T47D (cell line): ENCODE measurements around the gene ITGA5.
"Not testable (repeated sequence)": the region's sequence is repeated elsewhere in the genome, so short reads cannot be mapped to it uniquely, and the experiment has no call there.

Experiments used
- DNase-seq, 2 experiments: peaks; one replicate each; pipeline versions ENCODE4 v3.0.0 to v3.0.0-alpha.2; 2011 to 2012; ENCODE audit warnings: low read depth in 1 of 2, low spot score in 1 of 2
- JUND ChIP-seq: IDR thresholded peaks from 2 replicates; pipeline ENCODE4 v1.6.1; 2012; ENCODE audit warnings: low read depth
- in situ Hi-C: cut with HindIII; loops from 2 replicates; pipeline ENCODE4 v1.10.0; 2016; ENCODE audit warnings: low sequenced_read_pairs, low pct_unique_long_range_greater_than_20kb

ITGA5 gene

DNA sequence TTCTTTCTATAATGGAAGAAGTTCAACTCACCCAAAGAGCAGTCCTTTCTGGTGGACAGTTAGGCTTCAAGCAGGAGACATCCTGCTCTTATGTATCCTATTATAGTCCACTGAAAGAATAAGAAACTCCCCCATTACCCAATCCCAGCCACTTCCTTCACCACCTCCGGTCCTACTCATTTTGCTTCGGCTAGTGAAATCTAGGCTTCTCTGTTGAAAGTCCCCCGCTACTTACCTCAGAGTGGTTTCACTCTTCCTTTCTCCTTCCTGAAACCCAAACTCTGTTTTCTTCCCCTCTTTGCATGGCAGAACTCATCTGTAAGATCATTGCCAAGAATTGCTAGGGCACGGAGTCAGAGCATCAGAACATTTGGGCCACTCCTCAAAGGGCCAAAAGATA is 54.7 kb downstream of the ITGA5 start, which contains the start of gene GPR84:
Gene GPR84 (minus strand): TSS at position 74 of the 400 bp plus-strand sequence. CDS start 635 bp downstream, outside the sequence.
- in situ Hi-C loops: no loop called here
- DNase-seq: no peak
- no peak for TF ChIP-seq JUND

DNA sequence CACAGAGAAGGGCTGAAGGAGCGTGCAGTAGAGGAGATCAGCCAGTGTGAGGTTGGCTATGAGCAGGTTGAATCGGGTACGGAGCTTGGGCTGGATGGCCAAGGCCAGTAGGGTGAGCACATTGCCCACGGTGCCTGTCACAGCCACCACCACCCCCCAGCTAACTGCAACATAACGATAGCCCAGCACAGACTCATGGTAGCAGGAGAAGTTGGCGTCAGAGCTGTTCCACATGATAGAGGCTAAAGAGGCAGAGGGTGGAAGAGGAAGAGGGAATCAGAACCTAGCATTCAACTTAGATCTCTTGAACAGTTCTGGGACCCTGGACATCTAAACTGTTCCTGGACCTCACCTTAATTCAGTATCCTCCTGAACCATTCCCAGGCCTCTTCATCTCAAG is 55.4 kb downstream of the ITGA5 start:
- DNase-seq: no peak
- TF ChIP-seq JUND: no peak
- in situ Hi-C loops: no loop called here

DNA sequence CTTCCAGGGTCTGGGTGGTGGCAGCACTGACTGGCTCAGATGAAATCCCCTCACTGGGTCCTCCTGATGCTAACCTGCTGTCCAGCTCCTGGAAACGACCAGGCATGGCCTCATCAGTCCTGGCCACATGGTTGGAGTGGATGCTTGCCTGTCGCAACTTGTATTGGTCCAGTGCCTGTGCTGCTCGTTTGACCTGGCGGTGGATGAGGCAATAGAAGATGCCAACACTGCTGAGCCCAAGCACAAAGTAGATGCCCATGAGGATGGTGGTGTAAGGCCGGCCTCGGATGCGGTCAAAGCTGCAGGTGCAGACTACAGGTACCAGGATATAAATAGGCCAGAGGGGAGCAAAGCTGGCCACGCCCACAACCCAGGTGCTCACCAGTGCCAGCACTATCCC is 56.0 kb downstream of the ITGA5 start:
- in situ Hi-C loops: no loop called here
- DNase-seq: no peak
- TF ChIP-seq JUND: no peak

DNA sequence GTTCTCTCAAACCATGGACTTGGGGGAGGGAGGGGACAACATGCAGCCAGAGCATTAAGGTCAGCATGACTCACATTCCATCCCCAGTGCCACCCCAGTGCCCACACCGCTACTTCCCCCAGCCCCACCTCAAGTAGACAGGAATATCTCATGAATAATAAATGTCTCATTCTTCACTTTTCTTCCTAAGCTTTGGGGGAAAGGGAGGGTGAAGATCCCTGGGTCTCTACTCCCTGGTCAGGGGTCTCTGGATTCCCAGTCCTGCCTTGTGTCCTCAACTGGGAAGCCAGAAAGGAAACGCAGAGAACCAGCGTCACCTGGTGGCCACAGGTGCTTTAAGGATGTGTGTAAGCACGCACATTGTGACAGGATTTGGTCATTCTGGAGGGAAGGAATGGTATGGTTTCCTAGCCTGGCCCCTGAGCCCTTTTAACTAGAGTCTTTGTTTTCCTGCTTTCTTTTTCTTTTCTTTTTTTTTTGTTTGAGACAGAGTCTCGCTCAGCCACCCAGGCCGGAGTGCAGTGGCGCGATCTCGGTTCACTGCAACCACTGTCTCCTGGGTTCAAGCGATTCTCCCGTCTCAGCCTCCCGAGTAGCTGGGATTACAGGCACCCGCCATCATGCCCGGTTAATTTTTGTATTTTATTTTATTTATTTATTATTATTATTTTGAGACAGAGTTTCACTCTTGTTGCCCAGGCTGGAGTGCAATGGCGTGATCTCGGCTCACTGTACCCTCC is 58.2 kb downstream of the ITGA5 start:
- no peak for TF ChIP-seq JUND
- peak; percentile 66 to 91 for DNase-seq
- in situ Hi-C loops: no loop called here

DNA sequence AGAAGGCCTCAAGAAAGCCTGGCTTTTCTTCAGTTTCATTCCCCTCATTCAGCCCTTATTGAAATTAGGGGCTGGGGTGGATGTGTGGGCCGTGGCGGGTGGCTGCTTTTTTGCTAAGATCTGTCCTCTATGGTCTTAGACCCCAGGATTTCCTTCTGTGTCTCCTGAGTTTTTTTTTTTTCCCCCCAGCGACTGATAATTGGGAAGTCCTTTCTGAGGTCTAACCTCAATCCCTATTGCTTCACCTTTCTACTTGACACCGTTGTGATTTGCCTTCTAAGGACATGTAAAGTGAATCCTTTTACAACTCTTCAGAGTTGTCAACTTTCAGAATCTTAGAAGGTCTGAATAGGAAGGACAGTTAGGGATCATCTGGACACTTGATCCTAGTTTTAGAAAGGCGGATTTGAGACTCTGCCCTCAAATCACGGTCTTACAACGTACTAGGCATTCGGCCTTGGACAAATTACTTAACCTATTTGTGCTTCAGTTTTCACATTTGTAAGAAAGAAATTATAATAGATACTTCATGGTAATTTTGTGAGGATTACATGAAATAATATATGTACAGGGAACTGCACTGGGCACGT is 59.2 kb downstream of the ITGA5 start:
- DNase-seq: no peak
- no peak for TF ChIP-seq JUND
- in situ Hi-C loops: no loop called here

DNA sequence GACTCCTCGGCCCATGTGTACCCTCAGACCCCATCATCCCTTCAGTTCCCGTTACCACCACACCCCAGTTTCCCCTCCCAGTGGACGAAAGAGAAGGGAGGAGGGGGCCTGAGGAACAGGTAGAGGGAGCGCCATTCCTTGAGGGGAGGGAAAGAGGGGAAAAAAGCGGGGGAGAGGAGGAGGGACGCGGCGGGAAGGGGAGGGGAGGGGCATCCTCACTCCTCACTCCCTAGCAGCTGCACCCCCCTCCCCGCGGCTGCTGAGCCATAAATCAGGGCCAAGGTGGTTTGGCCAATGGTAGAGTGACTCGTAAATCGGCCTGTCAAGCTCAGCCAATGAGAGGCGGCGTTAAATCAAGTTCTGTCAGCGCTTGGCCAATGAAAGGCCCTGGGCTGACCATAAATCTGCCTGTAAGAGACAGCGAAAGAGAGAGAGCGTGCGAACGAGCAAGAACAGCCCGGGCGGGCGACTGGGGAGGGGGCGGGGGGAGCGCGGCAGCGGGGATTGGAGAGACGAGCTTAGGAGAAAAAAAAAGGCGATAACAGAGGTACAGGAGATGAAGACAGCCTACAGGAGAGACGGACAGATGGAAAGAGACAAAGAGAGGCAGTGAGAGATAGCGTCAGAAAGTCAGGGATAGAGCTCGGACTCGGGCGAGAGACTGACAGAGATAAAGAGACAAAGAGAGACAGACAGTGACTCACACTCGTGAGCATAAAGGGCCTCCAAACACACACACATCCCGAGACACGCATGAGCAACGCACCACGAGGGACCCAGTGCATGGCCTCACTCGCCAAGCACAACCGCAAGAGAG is 59.9 kb downstream of the ITGA5 start:
- in situ Hi-C loops: no loop called here
- no peak for TF ChIP-seq JUND
- DNase-seq: peak; percentile 97 to 100

DNA sequence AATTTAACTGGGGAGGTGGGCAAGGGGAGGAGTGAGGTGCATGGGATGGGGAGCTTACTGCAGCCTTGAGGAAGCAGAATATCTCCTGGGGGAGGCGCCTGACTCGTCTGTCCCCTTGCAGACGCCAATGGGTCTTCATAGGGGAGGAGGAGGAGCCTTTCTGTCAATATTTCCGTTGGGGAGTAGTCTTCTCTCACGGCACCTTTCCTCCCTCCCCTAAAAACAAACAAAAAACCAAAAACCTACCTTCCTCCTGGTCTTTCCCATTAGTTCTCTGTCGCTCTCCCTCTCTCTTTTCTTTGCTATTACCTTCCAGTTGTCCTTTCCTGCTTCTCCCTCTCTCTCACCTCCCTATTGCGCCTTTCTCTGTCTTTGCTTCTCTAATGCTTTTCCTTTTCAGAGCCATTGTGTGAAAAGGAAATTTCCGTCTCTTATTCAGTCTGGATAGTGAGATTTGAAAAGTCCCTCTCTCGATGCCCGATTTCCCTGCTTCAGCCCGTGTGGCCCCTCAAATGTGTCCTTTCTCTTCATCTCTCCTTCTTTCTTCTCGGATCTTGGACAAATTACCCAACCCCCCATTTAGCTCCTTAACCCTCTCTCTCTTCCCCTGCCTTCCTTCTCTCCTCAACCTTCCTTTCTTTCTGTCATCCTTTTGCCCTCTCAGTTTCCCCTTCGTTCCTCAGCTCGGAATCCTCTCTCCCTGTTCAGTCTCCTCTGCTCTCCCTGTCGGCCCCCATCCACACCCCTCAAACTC is 60.7 kb downstream of the ITGA5 start:
- peak; percentile 57 to 80 for DNase-seq
- in situ Hi-C loops: no loop called here
- no peak for TF ChIP-seq JUND

DNA sequence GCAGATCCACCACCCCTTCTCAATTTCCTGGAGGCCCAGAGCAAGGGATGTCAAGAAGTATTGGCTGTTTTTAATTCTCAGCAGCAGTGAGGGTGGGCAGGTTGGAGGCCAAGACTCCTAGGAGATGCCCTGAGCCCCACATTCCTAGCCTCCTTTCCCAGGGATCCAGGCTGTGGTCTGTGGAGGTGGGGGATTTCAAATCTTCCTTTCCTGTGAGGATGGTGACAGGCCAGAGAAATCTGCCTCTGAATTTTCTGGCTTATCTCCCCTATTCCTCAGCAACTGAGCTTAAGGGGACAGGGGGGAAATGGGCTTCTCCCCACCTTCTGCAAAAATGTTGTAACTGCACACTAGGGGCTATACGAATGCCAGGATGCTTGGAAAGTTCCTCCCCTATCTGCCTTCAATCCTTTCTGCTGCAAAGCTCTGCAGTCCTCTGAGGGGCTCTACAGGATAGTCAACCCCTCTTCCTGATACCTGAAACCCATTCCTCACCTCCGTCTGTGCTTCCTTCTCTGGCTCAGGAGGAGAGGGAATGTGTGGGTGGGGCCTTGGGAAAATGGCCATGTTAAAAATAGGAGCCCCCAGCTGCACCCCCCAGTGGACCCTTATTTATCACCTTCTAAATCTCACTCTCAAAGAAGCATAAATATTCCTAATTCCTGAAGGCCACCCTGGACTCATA is 61.4 kb downstream of the ITGA5 start:
- DNase-seq: no peak
- in situ Hi-C loops: no loop called here
- no peak for TF ChIP-seq JUND

DNA sequence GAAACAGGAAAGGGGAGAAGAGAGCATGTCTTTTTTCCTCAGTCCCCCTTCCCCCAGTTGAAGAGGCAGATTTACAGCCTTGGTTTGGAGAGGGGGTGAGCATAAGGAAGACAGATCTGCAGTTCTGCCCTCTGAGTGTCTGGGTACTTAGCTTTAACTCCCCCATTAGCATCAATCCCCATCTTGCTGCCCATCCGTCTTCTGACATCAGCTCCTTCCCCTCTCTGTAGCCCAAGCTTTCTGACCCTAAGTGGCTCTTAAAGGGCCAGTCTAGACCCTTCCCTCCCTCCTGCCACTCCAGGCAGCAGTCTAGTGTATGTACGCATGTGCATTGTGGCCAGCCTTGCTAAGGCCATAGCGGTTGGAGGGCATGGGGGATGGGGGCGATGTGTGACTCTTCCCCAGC is 62.1 kb downstream of the ITGA5 start:
- DNase-seq: no peak
- TF ChIP-seq JUND: no peak
- in situ Hi-C loops: no loop called here

DNA sequence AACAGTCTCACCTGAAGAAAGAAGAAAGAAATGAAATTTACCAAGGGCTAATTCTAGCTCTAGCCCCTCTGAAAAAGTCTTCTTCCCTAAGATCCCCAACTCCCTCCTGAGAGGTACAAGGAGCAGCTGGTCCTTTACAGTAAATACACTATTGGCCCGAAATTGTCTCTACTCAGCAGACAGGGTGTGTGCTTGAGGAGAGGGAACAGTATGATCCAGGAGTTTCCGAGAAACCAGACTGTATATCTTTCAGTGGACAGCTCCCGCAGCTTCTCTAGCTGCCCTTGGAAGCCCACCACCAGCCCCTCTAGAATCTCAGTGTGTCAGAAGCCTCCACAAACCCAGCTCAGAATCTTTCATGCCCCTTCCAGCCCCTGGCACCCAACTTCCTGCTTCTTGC is 62.8 kb downstream of the ITGA5 start:
- no peak for TF ChIP-seq JUND
- DNase-seq: no peak
- in situ Hi-C loops: no loop called here

DNA sequence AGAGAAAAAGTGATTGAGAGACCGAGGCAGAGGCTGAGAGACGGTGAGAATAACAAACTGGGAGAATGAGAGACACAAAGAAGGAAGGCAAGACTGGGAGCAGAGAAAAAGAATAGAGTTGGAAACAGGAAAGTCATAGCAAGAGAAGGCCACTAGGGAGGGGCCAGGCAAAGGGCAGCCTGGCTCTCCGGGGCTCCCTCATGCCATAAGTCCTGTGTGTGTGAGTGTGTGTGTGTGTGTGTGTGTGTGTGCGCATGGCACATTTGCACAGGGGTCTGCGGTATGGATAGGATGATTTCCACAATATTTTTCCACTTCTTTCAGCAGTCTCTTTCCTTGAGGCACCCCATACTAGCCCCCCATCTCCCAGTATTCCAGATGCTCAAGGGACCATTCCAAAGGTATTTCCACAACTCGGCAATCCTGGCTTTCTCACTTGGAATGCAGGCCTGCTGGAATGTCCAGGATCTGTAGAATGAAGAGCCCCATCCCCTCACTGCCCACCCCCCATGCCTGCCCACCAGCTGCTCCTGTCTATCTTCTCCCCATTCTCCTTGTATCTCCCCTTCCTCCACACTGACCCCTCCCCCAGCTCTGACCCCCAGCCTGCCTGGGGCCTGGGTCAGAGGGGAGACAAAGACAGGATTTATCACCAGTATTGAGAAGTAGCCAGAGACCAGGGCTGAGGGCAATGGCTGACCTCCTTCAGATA is 63.8 kb downstream of the ITGA5 start:
- no peak for TF ChIP-seq JUND
- no peak for DNase-seq
- in situ Hi-C loops: no loop called here

DNA sequence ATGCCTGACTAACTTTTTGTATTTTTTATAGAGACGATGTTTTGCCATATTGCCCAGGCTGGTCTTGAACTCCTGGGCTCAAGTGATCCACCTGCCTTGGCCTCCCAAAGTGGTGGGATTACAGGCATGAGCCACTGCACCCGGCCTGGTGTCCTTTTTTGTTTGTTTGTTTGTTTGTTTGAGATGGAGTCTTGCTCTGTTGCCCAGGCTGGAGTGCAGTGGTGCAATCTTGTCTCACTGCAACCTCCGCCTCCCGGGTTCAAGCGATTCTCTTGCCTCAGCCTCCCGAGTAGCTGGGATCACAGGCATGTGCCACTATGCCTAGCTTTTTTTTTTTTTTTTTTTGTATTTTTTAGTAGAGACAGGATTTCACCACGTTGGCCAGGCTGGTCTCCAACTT is 64.8 kb downstream of the ITGA5 start:
- in situ Hi-C loops, DNase-seq: not testable (repeated sequence)
